Activated gamma-delta T cell treated with Interleukin-2 at 50 U/mL for 16 hours (primary cell): ENCODE data around the gene SYT11.
"Not testable (repeated sequence)": the region's sequence is repeated elsewhere in the genome, so short reads cannot be mapped to it uniquely, and the experiment has no call there.

Experiments used
- DNase-seq: peaks from one replicate; pipeline ENCODE4 v3.0.0-alpha.2; 2020

SYT11 gene

GRCh38 chr1:155859234-155859829 is at the start of gene SYT11:
Gene SYT11 (plus strand): TSS chr1:155859567. CDS start chr1:155859762, 195 bp downstream.
- DNase-seq: peak; percentile 86

- DNase-seq: no peak
Measured at GRCh38 chr1:155812878-155813277, 46.5 kb upstream of the SYT11 start.

- no peak for DNase-seq
Measured at GRCh38 chr1:155813672-155814071, 45.7 kb upstream of the SYT11 start.

GRCh38 chr1:155816351-155816750 is 43.0 kb upstream of the SYT11 start:
- DNase-seq: no peak

- no peak for DNase-seq
Measured at GRCh38 chr1:155827450-155827849, 31.9 kb upstream of the SYT11 start.

GRCh38 chr1:155831279-155831976 is 27.9 kb upstream of the SYT11 start:
- no peak for DNase-seq

GRCh38 chr1:155833665-155834295 is 25.6 kb upstream of the SYT11 start:
- DNase-seq: no peak

- DNase-seq: no peak
Measured at GRCh38 chr1:155834296-155834926, 25.0 kb upstream of the SYT11 start.

- DNase-seq: not testable (repeated sequence)
Measured at GRCh38 chr1:155834927-155835399, 24.4 kb upstream of the SYT11 start.

GRCh38 chr1:155835548-155835947 is 23.8 kb upstream of the SYT11 start:
- no peak for DNase-seq

- DNase-seq: no peak
Measured at GRCh38 chr1:155840386-155840785, 19.0 kb upstream of the SYT11 start.

- no peak for DNase-seq
Measured at GRCh38 chr1:155844860-155845421, 14.4 kb upstream of the SYT11 start.

- no peak for DNase-seq
Measured at GRCh38 chr1:155847823-155848529, 11.4 kb upstream of the SYT11 start.

- no peak for DNase-seq
Measured at GRCh38 chr1:155850345-155850744, 9.0 kb upstream of the SYT11 start.

GRCh38 chr1:155856257-155856974 is 3.0 kb upstream of the SYT11 start:
- DNase-seq: no peak

- peak; percentile 87 for DNase-seq
Measured at GRCh38 chr1:155856975-155857930, 2.1 kb upstream of the SYT11 start, which contains the start of gene GON4L. Gene GON4L (minus strand): TSS chr1:155857214. CDS start chr1:155853780, 3,434 bp downstream.

- no peak for DNase-seq
Measured at GRCh38 chr1:155858800-155859233, 550 bp upstream of the SYT11 start.

- DNase-seq: peak; percentile 50
Measured at GRCh38 chr1:155859881-155860871, 809 bp downstream of the SYT11 start.

- no peak for DNase-seq
Measured at GRCh38 chr1:155860970-155861510, 1.7 kb downstream of the SYT11 start.
